ENCODE measurements around the gene PATJ.
"Not testable (repeated sequence)": the region's sequence is repeated elsewhere in the genome, so short reads cannot be mapped to it uniquely, and the experiment has no call there.

PATJ gene

GRCh38 chr1:62187548-62187947 is 445.3 kb downstream of the PATJ start:
- no peak for DNase-seq

GRCh38 chr1:62188111-62188510 is 445.8 kb downstream of the PATJ start:
- no peak for DNase-seq

- DNase-seq: no peak
Measured at GRCh38 chr1:62194651-62195544, 452.6 kb downstream of the PATJ start, which contains the start of gene L1TD1. TSS of gene L1TD1 (plus strand) at chr1:62194849. CDS start at chr1:62206629, 11,780 bp downstream.

GRCh38 chr1:62196086-62196690 is 453.9 kb downstream of the PATJ start:
- DNase-seq: no peak

GRCh38 chr1:62198069-62198780 is 455.9 kb downstream of the PATJ start:
- DNase-seq: no peak

GRCh38 chr1:62198781-62199125 is 456.5 kb downstream of the PATJ start:
- DNase-seq: no peak

GRCh38 chr1:62207187-62207586 is 464.9 kb downstream of the PATJ start:
- DNase-seq: no peak

GRCh38 chr1:62208087-62208486 is 465.8 kb downstream of the PATJ start:
- no peak for DNase-seq

- no peak for DNase-seq
Measured at GRCh38 chr1:62208970-62209369, 466.7 kb downstream of the PATJ start.

GRCh38 chr1:62209931-62210595 is 467.8 kb downstream of the PATJ start:
- no peak for DNase-seq

- DNase-seq: no peak
Measured at GRCh38 chr1:62210960-62211359, 468.7 kb downstream of the PATJ start.

GRCh38 chr1:62212411-62212810 is 470.1 kb downstream of the PATJ start:
- DNase-seq: no peak

- DNase-seq: no peak
Measured at GRCh38 chr1:62213075-62213914, 471.0 kb downstream of the PATJ start.

GRCh38 chr1:62218604-62219003 is 476.3 kb downstream of the PATJ start:
- DNase-seq: no peak

- not testable (repeated sequence) for DNase-seq
Measured at GRCh38 chr1:62220456-62220855, 478.2 kb downstream of the PATJ start.

GRCh38 chr1:62221171-62221570 is 478.9 kb downstream of the PATJ start:
- no peak for DNase-seq

- no peak for DNase-seq
Measured at GRCh38 chr1:62222321-62222720, 480.0 kb downstream of the PATJ start.

GRCh38 chr1:62224182-62224581 is 481.9 kb downstream of the PATJ start:
- no peak for DNase-seq

GRCh38 chr1:62227496-62227895 is 485.2 kb downstream of the PATJ start:
- no peak for DNase-seq
